H9 (cell line): ENCODE measurements around the gene PDGFB. TPM values are rescaled to one million over a fixed set of nuclear protein-coding genes. Genes with fewer than 3 reads are reported as not detected.

Source experiments
- DNase-seq: peaks from one replicate; pipeline ENCODE4 v3.0.0-alpha.2; 2017
- H2AFZ ChIP-seq: one replicate; pipeline ENCODE4 v1.6.1; 2013; ENCODE audit warnings: mild to moderate bottlenecking, low read length, control low read depth, moderate library complexity
- H2AK5ac ChIP-seq: 2 replicates; pipeline ENCODE4 v1.6.1; 2013; ENCODE audit warnings: low read length, control low read depth, mixed read lengths; ENCODE audit not compliant: insufficient read length
- H2BK120ac ChIP-seq: one replicate; pipeline ENCODE4 v1.6.1; 2013; ENCODE audit warnings: low read depth, mild to moderate bottlenecking, low read length, control low read depth, inconsistent platforms; ENCODE audit not compliant: poor library complexity, severe bottlenecking
- H2BK12ac ChIP-seq: 2 replicates; pipeline ENCODE4 v1.6.1; 2013; ENCODE audit warnings: low read length, control low read depth, mixed read lengths, low read depth; ENCODE audit not compliant: insufficient read length
- H2BK15ac ChIP-seq: 2 replicates; pipeline ENCODE4 v1.6.1; 2013; ENCODE audit warnings: low read depth, low read length, control low read depth
- H2BK20ac ChIP-seq: one replicate; pipeline ENCODE4 v1.6.1; 2013; ENCODE audit warnings: low read depth, mild to moderate bottlenecking, low read length, control low read depth, inconsistent platforms; ENCODE audit not compliant: poor library complexity, severe bottlenecking
- H2BK5ac ChIP-seq: 2 replicates; pipeline ENCODE4 v1.6.1; 2013; ENCODE audit warnings: low read length, control low read depth, mixed read lengths; ENCODE audit not compliant: insufficient read length
- H3K14ac ChIP-seq: 2 replicates; pipeline ENCODE4 v1.6.1; 2013; ENCODE audit warnings: low read length, control low read depth; ENCODE audit not compliant: insufficient read depth
- H3K18ac ChIP-seq: 2 replicates; pipeline ENCODE4 v1.6.1; 2013; ENCODE audit warnings: low read depth, mild to moderate bottlenecking, mixed read lengths, low read length, control low read depth; ENCODE audit not compliant: insufficient read length
- H3K23ac ChIP-seq: 2 replicates; pipeline ENCODE4 v1.6.1; 2013; ENCODE audit warnings: low read length, control low read depth, mixed read lengths, low read depth; ENCODE audit not compliant: insufficient read length
- H3K23me2 ChIP-seq: 2 replicates; pipeline ENCODE4 v1.6.1; 2013; ENCODE audit warnings: low read depth, mild to moderate bottlenecking, mixed read lengths, low read length, control low read depth; ENCODE audit not compliant: insufficient read length, poor library complexity, severe bottlenecking
- H3K27ac ChIP-seq: 2 replicates; pipeline ENCODE4 v1.5.1; 2013; ENCODE audit warnings: low read length, control low read depth, mixed read lengths, low read depth; ENCODE audit not compliant: insufficient read length
- H3K27me3 ChIP-seq: 2 replicates; pipeline ENCODE4 v1.6.1; 2013; ENCODE audit warnings: low read length, control low read depth, inconsistent platforms; ENCODE audit not compliant: insufficient read depth
- H3K4ac ChIP-seq: 2 replicates; pipeline ENCODE4 v1.6.1; 2013; ENCODE audit warnings: low read depth, mild to moderate bottlenecking, control low read depth, inconsistent platforms, low read length, moderate library complexity
- H3K4me1 ChIP-seq: 2 replicates; pipeline ENCODE4 v1.6.1; 2013; ENCODE audit warnings: low read length, control low read depth, inconsistent platforms; ENCODE audit not compliant: insufficient read depth
- H3K4me2 ChIP-seq: 2 replicates; pipeline ENCODE4 v1.6.1; 2013; ENCODE audit warnings: low read length, control low read depth, mixed read lengths; ENCODE audit not compliant: insufficient read length, insufficient read depth
- H3K56ac ChIP-seq: 2 replicates; pipeline ENCODE4 v1.6.1; 2013; ENCODE audit warnings: low read depth, mild to moderate bottlenecking, mixed read lengths, low read length, control low read depth; ENCODE audit not compliant: insufficient read length
- H3K79me1 ChIP-seq: 2 replicates; pipeline ENCODE4 v1.6.1; 2013; ENCODE audit warnings: low read depth, mild to moderate bottlenecking, moderate library complexity, low read length, control low read depth, inconsistent platforms; ENCODE audit not compliant: insufficient read depth, poor library complexity, severe bottlenecking
- H3K79me2 ChIP-seq: 2 replicates; pipeline ENCODE4 v1.6.1; 2013; ENCODE audit warnings: low read length, control low read depth, inconsistent platforms; ENCODE audit not compliant: insufficient read depth
- H3K9ac ChIP-seq: 2 replicates; pipeline ENCODE4 v1.6.1; 2013; ENCODE audit warnings: low read length, control low read depth, mixed read lengths; ENCODE audit not compliant: insufficient read length; ENCODE audit errors: extremely low read depth
- H3K9me3 ChIP-seq: one replicate; pipeline ENCODE4 v1.6.1; 2013; ENCODE audit warnings: low read depth, low read length, inconsistent platforms; ENCODE audit not compliant: control insufficient read depth
- H3T11ph ChIP-seq: one replicate; pipeline ENCODE4 v1.6.1; 2013; ENCODE audit warnings: mild to moderate bottlenecking, low read length, control low read depth, inconsistent platforms
- H4K20me1 ChIP-seq: one replicate; pipeline ENCODE4 v1.6.1; 2013; ENCODE audit not compliant: control insufficient read depth, insufficient read length, insufficient read depth
- H4K5ac ChIP-seq: 2 replicates; pipeline ENCODE4 v1.6.1; 2013; ENCODE audit warnings: low read depth, mild to moderate bottlenecking, mixed read lengths, low read length, control low read depth; ENCODE audit not compliant: insufficient read length
- H4K8ac ChIP-seq: replicated peaks from 2 replicates; pipeline ENCODE4 v1.6.1; 2013; ENCODE audit warnings: low read length, control low read depth, mixed read lengths, low read depth; ENCODE audit not compliant: insufficient read length
- H4K91ac ChIP-seq: 2 replicates; pipeline ENCODE4 v1.6.1; 2013; ENCODE audit warnings: low read depth, mild to moderate bottlenecking, moderate library complexity, mixed read lengths, low read length, control low read depth; ENCODE audit not compliant: insufficient read length
- H3K27ac Mint-ChIP-seq, 3 experiments: 2 replicates in 2 of 3; 3 replicates in 1 of 3; pipeline ENCODE4 v1.8.0; 2020 to 2021; ENCODE audit warnings: mixed read lengths in 3 of 3, mild to moderate bottlenecking in 1 of 3, moderate library complexity in 1 of 3
- H3K27me3 Mint-ChIP-seq: 2 replicates; pipeline ENCODE4 v1.8.0; 2021; ENCODE audit warnings: low read depth, mild to moderate bottlenecking, moderate library complexity, mixed read lengths
- H3K36me3 Mint-ChIP-seq, 3 experiments: 2 replicates in 2 of 3; 3 replicates in 1 of 3; pipeline ENCODE4 v1.8.0; 2020 to 2021; ENCODE audit warnings: low read depth in 3 of 3, mixed read lengths in 3 of 3; ENCODE audit not compliant: insufficient read depth in 1 of 3
- H3K4me1 Mint-ChIP-seq, 2 experiments: 2 replicates each; pipeline ENCODE4 v1.8.0; 2020; ENCODE audit warnings: mixed read lengths in 2 of 2
- H3K4me3 Mint-ChIP-seq, 2 experiments: 2 replicates in 1 of 2; 3 replicates in 1 of 2; pipeline ENCODE4 v1.8.0; 2020 to 2021; ENCODE audit warnings: mild to moderate bottlenecking in 2 of 2, mixed read lengths in 2 of 2, moderate library complexity in 1 of 2
- H3K9me3 Mint-ChIP-seq, 2 experiments: 2 replicates in 1 of 2; 3 replicates in 1 of 2; pipeline ENCODE4 v1.8.0; 2020; ENCODE audit warnings: mild to moderate bottlenecking in 2 of 2, mixed read lengths in 2 of 2, moderate library complexity in 1 of 2
- WGBS: extraction: QIAGEN DNeasy Blood & Tissue Kit; methylation state at CpG from one replicate; pipeline ENCODE4 v1.1.7; 2013; ENCODE audit warnings: missing lambda C conversion rate, low lambda C conversion rate, mixed read lengths; ENCODE audit not compliant: insufficient read length; ENCODE audit errors: extremely low coverage; 5-methylcytosine and 5-hydroxymethylcytosine counted together
- total RNA-seq: library from RNA; stranded (reverse); gene quantifications from 2 replicates; pipeline ENCODE4 v1.2.1, GENCODE V29; 2021
- TF ChIP-seq, protein P1 (sequence below): fragments of 200-600 bp; sonication (generic); conservative IDR thresholded peaks from 3 replicates; pipeline ENCODE4 v1.8.0; 2021; ENCODE audit warnings: antibody characterized with exemption, mild to moderate bottlenecking

Gene PDGFB
- total RNA-seq, 1 experiment from 2014 or later, result 6.1 TPM

DNA sequence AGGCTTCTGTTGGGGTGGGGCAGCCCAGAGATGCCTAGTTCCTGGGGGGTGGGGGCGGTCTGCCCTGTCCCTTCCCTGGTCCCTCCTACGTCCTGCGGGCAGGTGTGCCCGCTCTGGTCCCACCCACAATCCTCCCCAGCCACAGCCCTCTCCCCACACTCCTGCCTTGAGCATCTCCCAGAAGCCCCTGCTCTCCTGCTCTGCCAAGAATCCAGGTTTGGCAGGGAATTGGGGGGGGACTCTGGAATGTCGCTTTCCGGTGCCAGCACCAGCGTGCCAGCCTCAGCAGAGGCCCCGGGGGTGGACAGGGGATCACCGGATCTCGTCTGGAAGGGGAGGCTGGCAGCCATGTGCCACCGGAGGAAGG lies 11.4 kb upstream of the PDGFB start:
- H3K9ac ChIP-seq, result no peak overlapping the region
- no peak overlapping the region for H3K4ac ChIP-seq
- H3K56ac ChIP-seq, result no peak overlapping the region
- WGBS, result no CpG with 5 or more reads among the region's 11 CpGs
- H2BK12ac ChIP-seq, result no peak overlapping the region
- no peaks in the 10 kb centered on the region for H3K23me2 ChIP-seq
- no peaks in the 10 kb centered on the region for H3K79me1 ChIP-seq
- Mint-ChIP-seq H3K4me1 (peaks cover 14 to 24% of the 10 kb centered on the region in 2 experiments), H3K9me3 (peaks cover 0 to 4% of the 10 kb centered on the region in 2 experiments; a peak in 3 of 5 replicates), H3K27me3 (peaks cover 33% of the 10 kb centered on the region), H3K36me3 (0 out of 7 replicates have a peak, but pooled peaks cover 0 to 3% (median 0%) of the 10 kb centered on the region in 3 experiments), H3K4me3 (no peak overlapping the region), H3K27ac (no peak overlapping the region; a peak in 1 of 7 replicates)
- no peak overlapping the region for H3K27ac ChIP-seq
- H3K4me1 ChIP-seq, result peaks cover 2% of the 10 kb centered on the region; the same call in 1 of the 2 replicates
- no peak overlapping the region for H4K91ac ChIP-seq
- H3K9me3 ChIP-seq, result no peaks in the 10 kb centered on the region
- no peak overlapping the region for H2AK5ac ChIP-seq
- no peak overlapping the region for H3K18ac ChIP-seq
- no peaks in the 10 kb centered on the region for H3K27me3 ChIP-seq
- no peak for DNase-seq
- H2AFZ ChIP-seq, result no peak overlapping the region
- H2BK15ac ChIP-seq, result no peak overlapping the region
- no peak overlapping the region for H2BK20ac ChIP-seq
- H2BK5ac ChIP-seq, result no peak overlapping the region
- no peak overlapping the region for H3T11ph ChIP-seq
- no peak overlapping the region for H3K4me2 ChIP-seq
- no peaks in the 10 kb centered on the region for H4K20me1 ChIP-seq
- H2BK120ac ChIP-seq, result no peak overlapping the region
- no peak overlapping the region for H3K23ac ChIP-seq
- no peak overlapping the region for H3K14ac ChIP-seq
- H4K5ac ChIP-seq, result no peak overlapping the region
- TF ChIP-seq, protein P1, sequence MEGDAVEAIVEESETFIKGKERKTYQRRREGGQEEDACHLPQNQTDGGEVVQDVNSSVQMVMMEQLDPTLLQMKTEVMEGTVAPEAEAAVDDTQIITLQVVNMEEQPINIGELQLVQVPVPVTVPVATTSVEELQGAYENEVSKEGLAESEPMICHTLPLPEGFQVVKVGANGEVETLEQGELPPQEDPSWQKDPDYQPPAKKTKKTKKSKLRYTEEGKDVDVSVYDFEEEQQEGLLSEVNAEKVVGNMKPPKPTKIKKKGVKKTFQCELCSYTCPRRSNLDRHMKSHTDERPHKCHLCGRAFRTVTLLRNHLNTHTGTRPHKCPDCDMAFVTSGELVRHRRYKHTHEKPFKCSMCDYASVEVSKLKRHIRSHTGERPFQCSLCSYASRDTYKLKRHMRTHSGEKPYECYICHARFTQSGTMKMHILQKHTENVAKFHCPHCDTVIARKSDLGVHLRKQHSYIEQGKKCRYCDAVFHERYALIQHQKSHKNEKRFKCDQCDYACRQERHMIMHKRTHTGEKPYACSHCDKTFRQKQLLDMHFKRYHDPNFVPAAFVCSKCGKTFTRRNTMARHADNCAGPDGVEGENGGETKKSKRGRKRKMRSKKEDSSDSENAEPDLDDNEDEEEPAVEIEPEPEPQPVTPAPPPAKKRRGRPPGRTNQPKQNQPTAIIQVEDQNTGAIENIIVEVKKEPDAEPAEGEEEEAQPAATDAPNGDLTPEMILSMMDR, result no peak
- H3K79me2 ChIP-seq, result no peaks in the 10 kb centered on the region
- H4K8ac ChIP-seq, result no peak overlapping the region
